ENCODE measurements around the gene ZC3H18. TPM values are rescaled to one million over a fixed set of nuclear protein-coding genes. Genes with fewer than 3 reads are reported as not detected.

The ZC3H18 gene
- total RNA-seq, 4 donors from 2014 or later = 15.7 to 20.8 (median 20.3) TPM

DNA sequence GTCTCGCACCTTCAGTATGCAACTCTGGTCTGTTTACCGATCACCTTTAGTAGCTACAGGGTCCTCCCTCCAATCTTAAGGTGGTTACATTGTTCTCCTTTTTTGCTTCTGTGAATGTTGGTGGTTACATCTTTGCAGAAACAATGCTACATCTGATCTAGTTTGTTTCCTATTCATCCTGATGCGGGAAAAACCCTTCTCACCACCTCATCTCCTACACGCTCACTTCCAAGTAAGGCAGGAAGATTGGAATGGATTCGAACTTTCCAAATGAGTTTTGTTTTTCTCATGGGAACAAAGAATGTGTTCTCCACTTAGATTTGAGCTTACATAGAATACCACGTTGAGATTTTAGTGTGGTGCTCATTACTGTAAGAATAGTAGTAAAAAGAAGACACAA, 14.5 kb downstream of the ZC3H18 start:
- WGBS = 66% methylated on average over 6 of the region's 6 CpGs
- Histone ChIP-seq H3K4me3 (no peak overlapping the region), H3K27me3 (no peaks in the 10 kb centered on the region), H3K4me1 (no peaks in the 10 kb centered on the region), H3K9me3 (no peaks in the 10 kb centered on the region), H3K36me3 (peaks cover 73% of the 10 kb centered on the region), H3K27ac (no peak overlapping the region)
- no peak for DNase-seq (ENCODE audit: low spot score in 2 of 2)
- TF ChIP-seq, protein P1, sequence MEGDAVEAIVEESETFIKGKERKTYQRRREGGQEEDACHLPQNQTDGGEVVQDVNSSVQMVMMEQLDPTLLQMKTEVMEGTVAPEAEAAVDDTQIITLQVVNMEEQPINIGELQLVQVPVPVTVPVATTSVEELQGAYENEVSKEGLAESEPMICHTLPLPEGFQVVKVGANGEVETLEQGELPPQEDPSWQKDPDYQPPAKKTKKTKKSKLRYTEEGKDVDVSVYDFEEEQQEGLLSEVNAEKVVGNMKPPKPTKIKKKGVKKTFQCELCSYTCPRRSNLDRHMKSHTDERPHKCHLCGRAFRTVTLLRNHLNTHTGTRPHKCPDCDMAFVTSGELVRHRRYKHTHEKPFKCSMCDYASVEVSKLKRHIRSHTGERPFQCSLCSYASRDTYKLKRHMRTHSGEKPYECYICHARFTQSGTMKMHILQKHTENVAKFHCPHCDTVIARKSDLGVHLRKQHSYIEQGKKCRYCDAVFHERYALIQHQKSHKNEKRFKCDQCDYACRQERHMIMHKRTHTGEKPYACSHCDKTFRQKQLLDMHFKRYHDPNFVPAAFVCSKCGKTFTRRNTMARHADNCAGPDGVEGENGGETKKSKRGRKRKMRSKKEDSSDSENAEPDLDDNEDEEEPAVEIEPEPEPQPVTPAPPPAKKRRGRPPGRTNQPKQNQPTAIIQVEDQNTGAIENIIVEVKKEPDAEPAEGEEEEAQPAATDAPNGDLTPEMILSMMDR (IDR thresholded peaks at IDR 0.05) = no peak
- no peak for TF ChIP-seq POLR2AphosphoS5 (IDR thresholded peaks at IDR 0.05)
- no peak for TF ChIP-seq EP300 (IDR thresholded peaks at IDR 0.05)
- TF ChIP-seq POLR2A (IDR thresholded peaks at IDR 0.05) = no peak

DNA sequence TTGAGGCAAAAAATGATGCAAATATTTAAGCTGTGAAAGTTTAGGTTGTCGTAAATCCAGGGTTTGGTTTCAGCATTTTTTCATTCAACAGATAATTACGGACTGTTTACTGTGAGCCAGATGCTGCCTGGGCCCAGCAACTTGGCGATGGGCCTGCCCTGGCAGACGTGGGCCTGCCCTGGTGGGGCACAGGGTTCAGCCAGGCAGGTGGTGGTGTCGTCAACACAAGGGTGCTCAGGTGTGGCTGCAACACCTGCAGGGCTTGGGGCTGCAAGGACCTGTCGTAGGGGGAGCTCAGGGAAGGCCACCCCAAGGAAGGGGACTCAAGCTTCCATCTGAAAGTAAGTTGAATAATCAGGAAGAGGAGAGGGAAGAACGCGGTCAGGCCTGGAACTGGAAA, 15.1 kb downstream of the ZC3H18 start:
- Histone ChIP-seq H3K4me1 (no peaks in the 10 kb centered on the region), H3K36me3 (peaks cover 73% of the 10 kb centered on the region)

DNA sequence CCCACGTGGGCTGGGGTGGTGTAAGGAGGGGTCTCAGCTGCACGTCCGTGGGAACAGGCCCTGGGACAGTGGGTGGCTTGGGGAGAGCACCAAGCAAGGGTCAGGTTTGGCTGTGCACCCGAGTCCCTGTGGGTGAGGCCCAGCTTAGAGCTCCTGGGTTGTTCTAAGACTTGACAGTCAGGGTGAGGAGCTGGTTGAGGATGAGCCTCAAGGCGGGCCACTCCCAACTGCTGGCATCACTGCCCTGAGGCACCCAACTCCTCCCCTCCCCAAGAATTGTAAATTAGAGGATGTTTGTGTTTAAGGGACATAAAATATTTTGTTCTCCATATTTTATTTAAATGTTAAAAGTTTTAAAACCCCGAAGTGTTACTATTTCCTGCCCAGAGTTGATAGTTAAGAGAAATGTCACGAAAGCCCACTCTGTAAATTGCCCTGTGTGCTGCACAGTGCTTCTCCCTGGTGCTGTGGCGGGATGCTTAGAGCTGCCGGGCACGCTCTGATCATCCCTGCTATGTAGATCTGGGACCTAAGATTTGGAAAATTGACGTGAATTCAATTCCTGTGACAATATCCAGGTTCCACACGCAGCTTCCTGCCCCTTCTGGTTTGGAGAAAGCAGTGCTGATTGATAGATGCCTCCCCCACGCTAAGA, 15.9 kb downstream of the ZC3H18 start:
- Histone ChIP-seq H3K27me3 (no peaks in the 10 kb centered on the region), H3K36me3 (peaks cover 65% of the 10 kb centered on the region), H3K4me3 (no peak overlapping the region), H3K4me1 (peaks cover under 1% of the 10 kb centered on the region), H3K27ac (no peak overlapping the region), H3K9me3 (no peaks in the 10 kb centered on the region)
- WGBS = 83% methylated on average over 13 of the region's 13 CpGs
- no peak for DNase-seq (ENCODE audit: low spot score in 2 of 2)
- no peak for TF ChIP-seq POLR2A (IDR thresholded peaks at IDR 0.05)
- TF ChIP-seq, protein P1 (IDR thresholded peaks at IDR 0.05) = no peak
- no peak for TF ChIP-seq POLR2AphosphoS5 (IDR thresholded peaks at IDR 0.05)
- no peak for TF ChIP-seq EP300 (IDR thresholded peaks at IDR 0.05)

More for the DNA sequence above, 15.1 kb downstream of the ZC3H18 start:
- Histone ChIP-seq H3K9me3 (no peaks in the 10 kb centered on the region), H3K4me3 (no peak overlapping the region), H3K27me3 (no peaks in the 10 kb centered on the region), H3K27ac (no peak overlapping the region)
- DNase-seq (ENCODE audit: low spot score in 2 of 2) = no peak
- WGBS = 50% methylated on average over 8 of the region's 8 CpGs
- TF ChIP-seq EP300 (IDR thresholded peaks at IDR 0.05) = no peak
- TF ChIP-seq, protein P1 (IDR thresholded peaks at IDR 0.05) = no peak
- no peak for TF ChIP-seq POLR2A (IDR thresholded peaks at IDR 0.05)
- TF ChIP-seq POLR2AphosphoS5 (IDR thresholded peaks at IDR 0.05) = no peak

DNA sequence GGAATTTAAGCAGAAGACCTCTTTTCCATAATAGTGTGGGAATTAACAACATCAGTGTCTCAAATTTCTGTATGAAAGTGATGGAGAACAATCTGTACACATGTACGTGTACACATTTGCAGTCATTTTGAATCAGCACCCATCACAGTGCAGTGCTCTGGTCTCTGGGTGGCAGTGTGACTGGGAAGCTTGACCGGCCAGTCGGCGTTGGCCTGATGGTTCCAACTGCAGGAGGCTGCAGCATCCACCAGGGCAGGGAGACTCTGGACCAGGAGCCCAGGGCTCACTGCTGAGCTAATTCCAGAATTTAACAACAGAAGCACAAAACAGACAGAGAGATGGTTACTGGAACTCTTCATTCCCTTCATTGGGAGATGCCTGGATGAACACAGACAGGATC, 17.9 kb downstream of the ZC3H18 start:
- no peak overlapping the region for H3K27ac ChIP-seq
- H3K9me3 ChIP-seq = no peaks in the 10 kb centered on the region
- no peaks in the 10 kb centered on the region for H3K27me3 ChIP-seq
- peaks cover 6% of the 10 kb centered on the region for H3K4me1 ChIP-seq
- DNase-seq (ENCODE audit: low spot score in 2 of 2) = no peak
- H3K4me3 ChIP-seq = no peak overlapping the region
- WGBS = 91% methylated on average over 4 of the region's 4 CpGs
- peaks cover 50% of the 10 kb centered on the region for H3K36me3 ChIP-seq
- TF ChIP-seq POLR2AphosphoS5 (IDR thresholded peaks at IDR 0.05) (no peak), POLR2A (IDR thresholded peaks at IDR 0.05) (no peak), EP300 (IDR thresholded peaks at IDR 0.05) (no peak)
- TF ChIP-seq, protein P1 (IDR thresholded peaks at IDR 0.05) = no peak

DNA sequence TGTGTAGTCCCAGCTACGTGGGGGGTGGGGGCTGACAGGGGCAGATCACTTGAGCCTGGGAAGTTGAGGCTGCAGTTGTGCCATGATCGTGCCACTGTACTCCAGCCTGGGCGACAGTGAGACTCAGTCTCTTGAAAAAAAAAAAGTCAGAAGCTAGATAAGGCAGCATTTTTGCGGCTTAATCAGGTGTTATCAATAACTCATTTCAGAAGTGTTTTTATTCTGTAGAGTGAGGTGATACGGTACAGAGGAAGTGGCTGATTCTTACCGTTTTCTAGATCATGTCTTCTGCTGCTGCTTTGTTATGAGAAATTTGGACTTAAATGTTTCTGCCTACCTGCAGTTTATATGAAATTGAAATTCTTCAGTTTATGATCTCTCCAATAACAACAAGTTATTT, 18.6 kb downstream of the ZC3H18 start:
- Histone ChIP-seq H3K9me3 (no peaks in the 10 kb centered on the region), H3K36me3 (peaks cover 53% of the 10 kb centered on the region), H3K27me3 (no peaks in the 10 kb centered on the region), H3K4me1 (peaks cover 6% of the 10 kb centered on the region), H3K27ac (no peak overlapping the region), H3K4me3 (no peak overlapping the region)
- WGBS = 91% methylated on average over 6 of the region's 6 CpGs
- no peak for DNase-seq (ENCODE audit: low spot score in 2 of 2)
- TF ChIP-seq EP300 (IDR thresholded peaks at IDR 0.05) (no peak), POLR2AphosphoS5 (IDR thresholded peaks at IDR 0.05) (no peak), POLR2A (IDR thresholded peaks at IDR 0.05) (no peak)
- TF ChIP-seq, protein P1 (IDR thresholded peaks at IDR 0.05) = no peak
